Fibroblast of skin of right quadriceps (primary cell): ENCODE data around the gene SSBP3.
A peak's percentile ranks its signal among the peaks of the same experiment; 100 is the strongest.

Experiments used
- DNase-seq: peaks from one replicate; pipeline ENCODE4 v3.0.0-alpha.2; 2013

The SSBP3 gene

GRCh38 chr1:54327386-54328065 is 78.7 kb downstream of the SSBP3 start:
- DNase-seq: peak; percentile 64

- DNase-seq: no peak
These were observed 79.4 kb downstream of the SSBP3 start for GRCh38 chr1:54326543-54327385.

GRCh38 chr1:54325703-54326461 is 80.3 kb downstream of the SSBP3 start:
- no peak for DNase-seq

- DNase-seq: no peak
These were observed 80.9 kb downstream of the SSBP3 start for GRCh38 chr1:54325284-54325683.

GRCh38 chr1:54324251-54325140 is 81.7 kb downstream of the SSBP3 start:
- DNase-seq: no peak

GRCh38 chr1:54323921-54324250 is 82.3 kb downstream of the SSBP3 start:
- DNase-seq: no peak

- no peak for DNase-seq
These were observed 82.9 kb downstream of the SSBP3 start for GRCh38 chr1:54323324-54323739.

- no peak for DNase-seq
These were observed 87.9 kb downstream of the SSBP3 start for GRCh38 chr1:54318246-54318814.

- no peak for DNase-seq
These were observed 89.1 kb downstream of the SSBP3 start for GRCh38 chr1:54317084-54317483.

- DNase-seq: no peak
These were observed 91.1 kb downstream of the SSBP3 start for GRCh38 chr1:54315099-54315498.

GRCh38 chr1:54314696-54315095 is 91.5 kb downstream of the SSBP3 start:
- no peak for DNase-seq

GRCh38 chr1:54312796-54313316 is 93.3 kb downstream of the SSBP3 start:
- DNase-seq: peak; percentile 89

GRCh38 chr1:54311506-54311905 is 94.7 kb downstream of the SSBP3 start:
- DNase-seq: peak; percentile 48

GRCh38 chr1:54310439-54311328 is 95.5 kb downstream of the SSBP3 start:
- no peak for DNase-seq

GRCh38 chr1:54309631-54310366 is 96.4 kb downstream of the SSBP3 start:
- no peak for DNase-seq

- DNase-seq: no peak
These were observed 98.9 kb downstream of the SSBP3 start for GRCh38 chr1:54307305-54307704.

GRCh38 chr1:54305906-54306514 is 100.2 kb downstream of the SSBP3 start:
- no peak for DNase-seq

- DNase-seq: no peak
These were observed 101.7 kb downstream of the SSBP3 start for GRCh38 chr1:54304518-54304917.

GRCh38 chr1:54302951-54303843 is 103.0 kb downstream of the SSBP3 start:
- no peak for DNase-seq
